H1 (cell line): ENCODE data around the gene TMEM258. TPM values are rescaled to one million over a fixed set of nuclear protein-coding genes. Genes with fewer than 3 reads are reported as not detected.

Experiments used
- CTCF ChIA-PET: fragments of 300-600 bp; sonication (Branson Sonifier 250); formaldehyde crosslinking; loops from one replicate; lab custom pipeline; 2021; ENCODE audit not compliant: partially characterized antibody; lab: Charles Lee
- POLR2A ChIA-PET: fragments of 300-600 bp; sonication (Branson Sonifier 250); formaldehyde crosslinking; loops from one replicate; lab custom pipeline; 2021; ENCODE audit warnings: inconsistent platforms; ENCODE audit not compliant: partially characterized antibody; lab: Charles Lee
- DNase-seq, 2 experiments: peaks; one replicate each; pipeline versions ENCODE4 v3.0.0 to v3.0.0-alpha.2; 2010 to 2022; ENCODE audit warnings: low spot score in 2 of 2, low read depth in 1 of 2, mixed read lengths in 1 of 2
- FAIRE-seq: peaks from 2 replicates; lab custom pipeline; 2011; peaks lifted over from hg19 to GRCh38; lab: Jason Lieb, UNC
- H2AFZ ChIP-seq: 2 replicates; pipeline ENCODE4 v1.8.1; 2012; ENCODE audit warnings: low read length, inconsistent platforms
- H2AK5ac ChIP-seq: 2 replicates; pipeline ENCODE4 v1.6.1; 2013; ENCODE audit warnings: low read depth, low read length
- H2BK120ac ChIP-seq: replicated peaks from 2 replicates; pipeline ENCODE3; 2013; ENCODE audit warnings: low read depth, low read length, inconsistent platforms
- H2BK12ac ChIP-seq: 2 replicates; pipeline ENCODE4 v1.6.1; 2013; ENCODE audit warnings: low read depth, low read length
- H2BK15ac ChIP-seq: 2 replicates; pipeline ENCODE4 v1.6.1; 2013; ENCODE audit warnings: low read length
- H2BK20ac ChIP-seq: 2 replicates; pipeline ENCODE4 v1.6.1; 2013; ENCODE audit warnings: low read length
- H2BK5ac ChIP-seq: 2 replicates; pipeline ENCODE4 v1.6.1; 2013; ENCODE audit warnings: low read depth, low read length
- H3K14ac ChIP-seq: 2 replicates; pipeline ENCODE4 v1.6.1; 2013; ENCODE audit warnings: inconsistent platforms; ENCODE audit not compliant: insufficient read length
- H3K18ac ChIP-seq: 2 replicates; pipeline ENCODE4 v1.6.1; 2013; ENCODE audit warnings: low read length; ENCODE audit errors: extremely low read depth
- H3K23ac ChIP-seq: 2 replicates; pipeline ENCODE4 v1.6.1; 2013; ENCODE audit warnings: inconsistent platforms; ENCODE audit not compliant: insufficient read length
- H3K23me2 ChIP-seq: 2 replicates; pipeline ENCODE4 v1.6.1; 2013; ENCODE audit warnings: low read depth, low read length
- H3K27ac ChIP-seq: 2 replicates; pipeline ENCODE4 v1.6.1; 2011; ENCODE audit warnings: low read depth, low read length, inconsistent platforms
- H3K27me3 ChIP-seq, 4 experiments: replicated peaks in 1 of 4; 1 replicate in 1 of 4; 2 replicates in 3 of 4; pipeline versions ENCODE4 v1.6.1 to v1.8.1; 2011 to 2013; ENCODE audit warnings: low read length in 3 of 4, mild to moderate bottlenecking in 3 of 4, inconsistent platforms in 2 of 4, mixed read lengths in 2 of 4, moderate library complexity in 1 of 4; ENCODE audit not compliant: control insufficient read depth in 3 of 4, insufficient read depth in 3 of 4; ENCODE audit errors: extremely low read depth in 1 of 4
- H3K36me3 ChIP-seq, 4 experiments: 2 replicates each; pipeline versions ENCODE4 v1.6.1 to v1.8.1; 2011 to 2013; ENCODE audit warnings: mild to moderate bottlenecking in 4 of 4, low read length in 3 of 4, moderate library complexity in 2 of 4, control low read depth in 1 of 4, inconsistent platforms in 1 of 4; ENCODE audit not compliant: insufficient read depth in 4 of 4, control insufficient read depth in 2 of 4
- H3K4ac ChIP-seq: replicated peaks from 2 replicates; pipeline ENCODE3; 2013; ENCODE audit warnings: low read length, low read depth, mixed read lengths, inconsistent platforms; ENCODE audit not compliant: insufficient read length
- H3K4me1 ChIP-seq, 4 experiments: replicated peaks in 1 of 4; 1 replicate in 1 of 4; 2 replicates in 3 of 4; pipeline versions ENCODE4 v1.6.1 to v1.8.1; 2011 to 2013; ENCODE audit warnings: low read length in 3 of 4, inconsistent platforms in 2 of 4, mixed read lengths in 1 of 4; ENCODE audit not compliant: insufficient read depth in 4 of 4, control insufficient read depth in 3 of 4
- H3K4me2 ChIP-seq, 2 experiments: 2 replicates each; pipeline versions ENCODE4 v1.6.1 to v1.8.1; 2011 to 2013; ENCODE audit warnings: low read depth in 2 of 2, low read length in 2 of 2, control low read depth in 1 of 2, inconsistent platforms in 1 of 2, mild to moderate bottlenecking in 1 of 2; ENCODE audit not compliant: insufficient read depth in 1 of 2
- H3K4me3 ChIP-seq, 4 experiments: fragments of 200-600, 300-600 bp in 1 of 4; sonication (generic), shearing (Covaris generic), sonication (Bioruptor Twin) in 1 of 4; 2 replicates each; pipeline versions ENCODE4 v1.5.1 to v1.8.1; 2011 to 2016; ENCODE audit warnings: low read length in 4 of 4, low read depth in 3 of 4, control low read depth in 2 of 4, inconsistent platforms in 2 of 4, mild to moderate bottlenecking in 2 of 4, mixed read lengths in 1 of 4, moderate library complexity in 1 of 4; ENCODE audit not compliant: insufficient read depth in 2 of 4; ENCODE audit errors: extremely low read depth in 1 of 4
- H3K56ac ChIP-seq: replicated peaks from 2 replicates; pipeline ENCODE3; 2013; ENCODE audit warnings: low read depth, mild to moderate bottlenecking, mixed read lengths, low read length, inconsistent platforms; ENCODE audit not compliant: insufficient read length
- H3K79me1 ChIP-seq: 2 replicates; pipeline ENCODE4 v1.6.1; 2013; ENCODE audit warnings: low read depth, low read length, control low read depth
- H3K79me2 ChIP-seq, 2 experiments: 2 replicates each; pipeline versions ENCODE4 v1.6.1 to v1.8.1; 2012 to 2013; ENCODE audit warnings: low read length in 2 of 2, mild to moderate bottlenecking in 2 of 2, inconsistent platforms in 1 of 2; ENCODE audit not compliant: insufficient read depth in 2 of 2, control insufficient read depth in 1 of 2
- H3K9ac ChIP-seq, 4 experiments: replicated peaks in 1 of 4; 1 replicate in 1 of 4; 2 replicates in 3 of 4; pipeline versions ENCODE4 v1.6.1 to v1.8.1; 2011 to 2013; ENCODE audit warnings: low read depth in 3 of 4, low read length in 3 of 4, control low read depth in 2 of 4, mild to moderate bottlenecking in 2 of 4, moderate library complexity in 2 of 4, inconsistent platforms in 1 of 4; ENCODE audit errors: extremely low read depth in 1 of 4
- H3K9me3 ChIP-seq, 2 experiments: 2 replicates each; pipeline versions ENCODE4 v1.6.1 to v1.8.1; 2012 to 2013; ENCODE audit warnings: mild to moderate bottlenecking in 2 of 2, moderate library complexity in 2 of 2, control low read depth in 1 of 2, inconsistent platforms in 1 of 2, low read depth in 1 of 2, low read length in 1 of 2, mixed read lengths in 1 of 2; ENCODE audit not compliant: insufficient read depth in 2 of 2
- H4K20me1 ChIP-seq, 2 experiments: replicated peaks in 1 of 2; 2 replicates each; pipeline versions ENCODE3 to v1.8.1; 2011 to 2013; ENCODE audit warnings: inconsistent platforms in 2 of 2, low read length in 2 of 2, mild to moderate bottlenecking in 1 of 2; ENCODE audit not compliant: insufficient read depth in 2 of 2, control insufficient read depth in 1 of 2
- H4K5ac ChIP-seq: 2 replicates; pipeline ENCODE4 v1.6.1; 2013; ENCODE audit warnings: low read length, low read depth, mixed read lengths, inconsistent platforms; ENCODE audit not compliant: insufficient read length
- H4K8ac ChIP-seq: 2 replicates; pipeline ENCODE4 v1.8.0; 2013; ENCODE audit warnings: mild to moderate bottlenecking, moderate library complexity, low read length, inconsistent platforms; ENCODE audit not compliant: insufficient read depth; ENCODE audit errors: extremely low read depth
- H4K91ac ChIP-seq: replicated peaks from 2 replicates; pipeline ENCODE3; 2013; ENCODE audit warnings: low read length, mixed read lengths, inconsistent platforms; ENCODE audit not compliant: insufficient read length
- EP300 ChIP-seq, 2 experiments: IDR thresholded peaks; 1 replicate in 1 of 2; 2 replicates in 1 of 2; pipeline ENCODE4 v1.6.1; 2011 to 2012; ENCODE audit warnings: low read depth in 2 of 2, low read length in 2 of 2, mild to moderate bottlenecking in 2 of 2, borderline replicate concordance in 1 of 2, inconsistent platforms in 1 of 2, moderate library complexity in 1 of 2
- JUND ChIP-seq: IDR thresholded peaks from 2 replicates; pipeline ENCODE4 v1.6.1; 2011; ENCODE audit warnings: mild to moderate bottlenecking, improper control_type of control experiment, low read length
- SRF ChIP-seq: IDR thresholded peaks from 2 replicates; pipeline ENCODE4 v1.6.1; 2011; ENCODE audit warnings: mild to moderate bottlenecking, low read depth, low read length, moderate library complexity
- YY1 ChIP-seq: IDR thresholded peaks from 2 replicates; pipeline ENCODE4 v1.6.1; 2011; ENCODE audit warnings: low read depth, mild to moderate bottlenecking, low read length
- WGBS, 2 experiments: shearing (Covaris generic) in 1 of 2; methylation state at CpG; one replicate each; pipeline versions ENCODE4 v1.1.6 to v1.1.7; 2013 to 2015; ENCODE audit warnings: low lambda C conversion rate in 2 of 2, mixed read lengths in 2 of 2, inconsistent platforms in 1 of 2, low coverage in 1 of 2, missing lambda C conversion rate in 1 of 2; ENCODE audit not compliant: insufficient replicate concordance in 2 of 2, insufficient coverage in 1 of 2, insufficient read length in 1 of 2; ENCODE audit errors: extremely low coverage in 1 of 2, missing lambda C conversion rate in 1 of 2; 5-methylcytosine and 5-hydroxymethylcytosine counted together
- polyA plus RNA-seq, 7 experiments: library from polyadenylated mRNA; depleted of rRNA in 3 of 7; stranded (reverse) in 5 of 7; unstranded in 2 of 7; fragments of >200 nt in 5 of 7; fragments of 200-250 nt in 2 of 7; gene quantifications; 1 replicate in 5 of 7; 2 replicates in 1 of 7; 4 replicates in 1 of 7; pipeline versions ENCODE4 v1.2.1 to v1.2.3, GENCODE V29; 2011 to 2013; ENCODE audit warnings: missing spikeins in 2 of 7, mixed read lengths in 2 of 7
- total RNA-seq: library from RNA; stranded (reverse); fragmentation: NEBNext Ultra II Directional; extraction: Animal tissue kit (Norgen Biotek cat#: 25700); gene quantifications from 2 replicates; pipeline ENCODE4 v1.2.1, GENCODE V29; 2021

Gene TMEM258
- total and polyA plus RNA-seq, 2 of the 8 experiments (the other 6 are each of a cell fraction or from before 2014, with no cell fraction given), result 186 to 759 TPM

DNA sequence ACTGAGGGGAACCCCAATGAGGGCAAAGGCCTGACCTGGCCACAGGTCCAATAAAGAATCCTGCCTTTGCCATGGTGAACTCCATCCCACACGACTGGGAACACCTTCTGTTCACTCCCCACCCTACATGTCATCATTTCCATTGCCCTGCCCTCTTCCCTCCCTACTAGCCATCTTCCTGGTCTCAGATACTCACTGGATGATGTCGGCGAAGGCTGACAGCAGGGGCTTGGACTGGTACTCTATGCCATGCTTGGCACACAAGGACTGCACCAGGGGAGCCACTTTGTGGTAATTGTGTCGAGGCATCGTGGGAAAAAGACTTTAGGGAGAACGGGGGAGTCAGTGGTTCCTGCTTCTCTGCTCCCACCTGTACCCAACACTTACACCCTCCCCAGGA, 10.2 kb upstream of the TMEM258 start:
- peaks cover 0 to 3% of the 10 kb centered on the region in 2 experiments; a peak in 2 of 4 replicates for H3K79me2 ChIP-seq
- H3K4me1 ChIP-seq, result no peaks in the 10 kb centered on the region
- H2BK20ac ChIP-seq, result no peak overlapping the region
- H3K4ac ChIP-seq, result no peak overlapping the region
- H2AFZ ChIP-seq, result no peak overlapping the region
- H4K91ac ChIP-seq, result no peak overlapping the region
- no peaks in the 10 kb centered on the region for H3K9me3 ChIP-seq
- no peak overlapping the region for H4K5ac ChIP-seq
- FAIRE-seq (no peak), DNase-seq (no peak)
- no peak overlapping the region for H2BK120ac ChIP-seq
- H2BK5ac ChIP-seq, result no peak overlapping the region
- no peak overlapping the region for H2BK12ac ChIP-seq
- CTCF ChIA-PET, result interaction anchor here (1.3 to 10.1 kb wide), 4 partner anchors 12 to 279 kb away, joined by 3 to 118 read pairs (median 5); partner anchors contain the start of gene FADS1
- no peaks in the 10 kb centered on the region for H3K23me2 ChIP-seq
- peaks cover 4 to 9% of the 10 kb centered on the region in 2 experiments for H4K20me1 ChIP-seq
- H3K18ac ChIP-seq, result no peak overlapping the region
- H4K8ac ChIP-seq, result peak overlapping the region; percentile 16; the same call in 1 of the 2 replicates
- H3K36me3 ChIP-seq, result peaks cover 33 to 82% (median 56%) of the 10 kb centered on the region in 4 experiments
- H2AK5ac ChIP-seq, result no peak overlapping the region
- H2BK15ac ChIP-seq, result no peak overlapping the region
- H3K14ac ChIP-seq, result no peak overlapping the region
- no peak overlapping the region for H3K27ac ChIP-seq
- H3K23ac ChIP-seq, result no peak overlapping the region
- POLR2A ChIA-PET, result interaction anchor here (1.2 to 20.9 kb wide), 3 partner anchors 10 to 127 kb away, joined by 3 to 354 read pairs (median 64); partner anchors contain the start of genes FADS1, FEN1 and TMEM258
- WGBS, 2 experiments, result 91% methylated on average over 6 of the region's 6 CpGs; no CpG with 5 or more reads in 1 of the 2 experiments
- no peaks in the 10 kb centered on the region; the same call in 1 of the 2 replicates for H3K79me1 ChIP-seq
- no peak overlapping the region for H3K9ac ChIP-seq
- H3K4me2 ChIP-seq, result no peak overlapping the region
- H3K56ac ChIP-seq, result no peak overlapping the region
- H3K27me3 ChIP-seq, result no peaks in the 10 kb centered on the region
- H3K4me3 ChIP-seq, result no peak overlapping the region
- TF ChIP-seq SRF (no peak), YY1 (no peak), JUND (no peak), EP300 (IDR thresholded peaks at IDR 0.05; ENCODE audit: borderline replicate concordance in 1 of 2, low read depth in 2 of 2, low read length in 2 of 2) (no peak)
